ENCODE data around the gene SMAD2.

DNA sequence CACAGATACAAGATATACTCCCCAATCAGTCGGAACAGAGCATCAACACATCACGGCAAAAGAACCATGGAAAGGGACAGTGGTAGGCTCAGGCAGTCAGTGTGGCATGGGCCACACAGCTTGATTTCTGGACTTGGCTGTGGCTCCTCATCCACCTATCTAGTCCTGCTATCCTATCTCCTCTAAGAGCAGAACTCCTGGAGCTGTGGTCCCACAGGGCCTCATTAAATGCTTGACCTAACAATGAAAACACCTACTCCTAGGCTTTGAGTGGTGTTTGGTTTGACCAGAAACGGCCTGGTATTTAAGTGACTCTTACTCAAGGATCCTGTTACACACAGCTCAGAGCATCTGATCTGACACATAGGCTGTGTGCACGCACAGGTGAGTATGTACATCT lies 33.6 kb upstream of the SMAD2 start:
- TF ChIP-seq, protein P1, sequence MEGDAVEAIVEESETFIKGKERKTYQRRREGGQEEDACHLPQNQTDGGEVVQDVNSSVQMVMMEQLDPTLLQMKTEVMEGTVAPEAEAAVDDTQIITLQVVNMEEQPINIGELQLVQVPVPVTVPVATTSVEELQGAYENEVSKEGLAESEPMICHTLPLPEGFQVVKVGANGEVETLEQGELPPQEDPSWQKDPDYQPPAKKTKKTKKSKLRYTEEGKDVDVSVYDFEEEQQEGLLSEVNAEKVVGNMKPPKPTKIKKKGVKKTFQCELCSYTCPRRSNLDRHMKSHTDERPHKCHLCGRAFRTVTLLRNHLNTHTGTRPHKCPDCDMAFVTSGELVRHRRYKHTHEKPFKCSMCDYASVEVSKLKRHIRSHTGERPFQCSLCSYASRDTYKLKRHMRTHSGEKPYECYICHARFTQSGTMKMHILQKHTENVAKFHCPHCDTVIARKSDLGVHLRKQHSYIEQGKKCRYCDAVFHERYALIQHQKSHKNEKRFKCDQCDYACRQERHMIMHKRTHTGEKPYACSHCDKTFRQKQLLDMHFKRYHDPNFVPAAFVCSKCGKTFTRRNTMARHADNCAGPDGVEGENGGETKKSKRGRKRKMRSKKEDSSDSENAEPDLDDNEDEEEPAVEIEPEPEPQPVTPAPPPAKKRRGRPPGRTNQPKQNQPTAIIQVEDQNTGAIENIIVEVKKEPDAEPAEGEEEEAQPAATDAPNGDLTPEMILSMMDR (IDR thresholded peaks at IDR 0.05; ENCODE audit: borderline replicate concordance, extremely low read depth, low read length, poor library complexity, severe bottlenecking): no peak
- TF ChIP-seq EZH2 (IDR thresholded peaks at IDR 0.05; ENCODE audit: borderline replicate concordance, low read depth, low read length, severe bottlenecking): no peak
